DOHH2 (cell line): ENCODE results near the gene GYS2.
A peak's percentile ranks its signal among the peaks of the same experiment; 100 is the strongest.

Experiments used
- H3F3A ChIP-seq: fragments of 200-600 bp; sonication (generic), shearing (Covaris generic); 2 replicates; pipeline ENCODE4 v1.6.0; 2016; ENCODE audit warnings: antibody characterized with exemption, mild to moderate bottlenecking; ENCODE audit not compliant: control insufficient read depth, insufficient read depth
- H3K27ac ChIP-seq: fragments of 200-600 bp; sonication (generic); 2 replicates; pipeline ENCODE4 v1.5.1; 2014; ENCODE audit warnings: low read depth, mild to moderate bottlenecking, low read length, moderate library complexity
- H3K27me3 ChIP-seq: fragments of 200-600 bp; sonication (generic); 2 replicates; pipeline ENCODE4 v1.6.1; 2014; ENCODE audit warnings: mild to moderate bottlenecking, low read length, mixed read lengths; ENCODE audit not compliant: control insufficient read depth
- H3K36me3 ChIP-seq: fragments of 200-600 bp; sonication (generic); 2 replicates; pipeline ENCODE4 v1.6.1; 2014; ENCODE audit warnings: mild to moderate bottlenecking, low read length, moderate library complexity, mixed read lengths; ENCODE audit not compliant: control insufficient read depth
- H3K4me1 ChIP-seq: fragments of 200-600 bp; sonication (generic); 2 replicates; pipeline ENCODE4 v1.6.1; 2014; ENCODE audit warnings: mild to moderate bottlenecking, low read length, mixed read lengths; ENCODE audit not compliant: control insufficient read depth
- H3K4me2 ChIP-seq: fragments of 200-600 bp; sonication (generic); 2 replicates; pipeline ENCODE4 v1.6.0; 2014; ENCODE audit warnings: mild to moderate bottlenecking, low read length, moderate library complexity
- H3K4me3 ChIP-seq: fragments of 200-600 bp; sonication (generic); 2 replicates; pipeline ENCODE4 v1.5.1; 2014; ENCODE audit warnings: mild to moderate bottlenecking, low read length, mixed read lengths
- H3K79me2 ChIP-seq: fragments of 200-600 bp; sonication (generic); 2 replicates; pipeline ENCODE4 v1.6.1; 2014; ENCODE audit warnings: mild to moderate bottlenecking, low read length, mixed read lengths; ENCODE audit not compliant: control insufficient read depth
- H3K9me2 ChIP-seq: fragments of 200-600 bp; sonication (generic); replicated peaks from 2 replicates; pipeline ENCODE4 v1.6.1; 2014; ENCODE audit warnings: mild to moderate bottlenecking, low read length, mixed read lengths; ENCODE audit not compliant: control insufficient read depth
- H3K9me3 ChIP-seq: fragments of 200-600 bp; sonication (generic); 2 replicates; pipeline ENCODE4 v1.6.1; 2014; ENCODE audit warnings: antibody characterized with exemption, low read length, mixed read lengths; ENCODE audit not compliant: control insufficient read depth, insufficient read depth
- H4K20me1 ChIP-seq: fragments of 200-600 bp; sonication (generic); 2 replicates; pipeline ENCODE4 v1.6.0; 2014; ENCODE audit warnings: low read depth, mild to moderate bottlenecking, antibody characterized with exemption, low read length, moderate library complexity; ENCODE audit not compliant: control insufficient read depth, insufficient read depth
- CTCF ChIP-seq: fragments of 200-600 bp; sonication (generic); IDR thresholded peaks from one replicate; pipeline ENCODE4 v1.5.1; 2014; ENCODE audit warnings: antibody characterized with exemption, mild to moderate bottlenecking, low read depth, low read length; ENCODE audit not compliant: poor library complexity, severe bottlenecking
- EZH2phosphoT487 ChIP-seq: fragments of 200-600 bp; sonication (generic); IDR thresholded peaks from 2 replicates; pipeline ENCODE4 v1.6.1; 2017; ENCODE audit warnings: borderline replicate concordance, mild to moderate bottlenecking, antibody characterized with exemption, low read length, moderate library complexity, mixed read lengths

GYS2 gene

GRCh38 chr12:21501258-21502163 is 103.1 kb downstream of the GYS2 start, which contains the start of the genes GOLT1B and RECQL:
Gene GOLT1B (plus strand): TSS chr12:21501789. CDS start chr12:21501924, 135 bp downstream.
Gene RECQL (minus strand): TSS chr12:21501635. CDS start chr12:21499570, 2,065 bp downstream.
- peaks cover 25% of the 10 kb centered on the region for H3K4me1 ChIP-seq
- H3K27ac ChIP-seq: peak within 1 kb of the TSS; percentile 68
- peak within 1 kb of the TSS; percentile 92 for H3K4me3 ChIP-seq

GRCh38 chr12:21500786-21501257 is 103.8 kb downstream of the GYS2 start:
- Histone ChIP-seq H3K9me3 (no peaks in the 10 kb centered on the region), H4K20me1 (no peaks in the 10 kb centered on the region), H3K36me3 (peaks cover 37% of the 10 kb centered on the region), H3K4me2 (peak overlapping the region; percentile 90), H3K4me3 (peak overlapping the region; percentile 92), H3K9me2 (no peaks in the 10 kb centered on the region), H3K27ac (peak overlapping the region; percentile 68), H3K27me3 (no peaks in the 10 kb centered on the region), H3K4me1 (peaks cover 25% of the 10 kb centered on the region), H3F3A (0 out of 2 replicates have a peak, but pooled peaks cover 2% of the 10 kb centered on the region), H3K79me2 (peaks cover 75% of the 10 kb centered on the region)
- no peak for TF ChIP-seq CTCF

More at GRCh38 chr12:21501258-21502163, 103.1 kb downstream of the GYS2 start, which contains the start of the genes GOLT1B and RECQL:
- Histone ChIP-seq H3F3A (0 out of 2 replicates have a peak, but pooled peaks cover 2% of the 10 kb centered on the region), H4K20me1 (no peaks in the 10 kb centered on the region), H3K36me3 (peaks cover 30% of the 10 kb centered on the region), H3K9me2 (no peaks in the 10 kb centered on the region), H3K79me2 (peaks cover 81% of the 10 kb centered on the region), H3K27me3 (no peaks in the 10 kb centered on the region), H3K4me2 (peak within 1 kb of the TSS; percentile 90), H3K9me3 (no peaks in the 10 kb centered on the region)
- no peak for TF ChIP-seq EZH2phosphoT487
- no peak for TF ChIP-seq CTCF

- TF ChIP-seq CTCF: no peak
- TF ChIP-seq EZH2phosphoT487: no peak
- Histone ChIP-seq H4K20me1 (no peaks in the 10 kb centered on the region), H3K4me1 (peaks cover 25% of the 10 kb centered on the region), H3K4me2 (peak overlapping the region; percentile 90), H3F3A (0 out of 2 replicates have a peak, but pooled peaks cover 2% of the 10 kb centered on the region), H3K27me3 (no peaks in the 10 kb centered on the region), H3K9me3 (no peaks in the 10 kb centered on the region), H3K27ac (no peak overlapping the region), H3K36me3 (peaks cover 44% of the 10 kb centered on the region), H3K79me2 (peaks cover 65% of the 10 kb centered on the region), H3K4me3 (peak overlapping the region; percentile 92), H3K9me2 (no peaks in the 10 kb centered on the region)
Observed at GRCh38 chr12:21499765-21500164, 104.9 kb downstream of the GYS2 start.
